ENCODE results near the gene AKAP1.

DNA sequence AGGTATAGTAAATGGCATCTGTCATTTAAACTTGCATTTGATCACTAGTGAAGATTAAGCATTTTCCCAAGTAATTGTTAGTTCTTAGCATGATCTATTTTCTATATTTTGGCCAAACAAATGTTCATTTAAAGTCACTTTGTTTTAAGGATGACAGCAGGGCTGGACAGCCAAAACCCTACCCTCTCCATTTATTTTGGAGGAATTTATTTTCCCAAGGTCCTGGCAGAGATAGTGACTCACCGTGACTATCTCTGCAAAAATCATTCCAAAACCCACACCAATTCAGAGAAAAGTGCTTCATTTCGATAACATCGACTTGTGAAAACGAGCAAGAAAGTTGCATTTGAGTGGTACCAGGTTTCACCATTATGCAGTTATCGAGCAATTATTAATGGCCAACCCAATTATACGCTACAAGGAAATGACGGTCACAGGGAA is 665 bp upstream of the AKAP1 start:
- TF ChIP-seq, protein P1, sequence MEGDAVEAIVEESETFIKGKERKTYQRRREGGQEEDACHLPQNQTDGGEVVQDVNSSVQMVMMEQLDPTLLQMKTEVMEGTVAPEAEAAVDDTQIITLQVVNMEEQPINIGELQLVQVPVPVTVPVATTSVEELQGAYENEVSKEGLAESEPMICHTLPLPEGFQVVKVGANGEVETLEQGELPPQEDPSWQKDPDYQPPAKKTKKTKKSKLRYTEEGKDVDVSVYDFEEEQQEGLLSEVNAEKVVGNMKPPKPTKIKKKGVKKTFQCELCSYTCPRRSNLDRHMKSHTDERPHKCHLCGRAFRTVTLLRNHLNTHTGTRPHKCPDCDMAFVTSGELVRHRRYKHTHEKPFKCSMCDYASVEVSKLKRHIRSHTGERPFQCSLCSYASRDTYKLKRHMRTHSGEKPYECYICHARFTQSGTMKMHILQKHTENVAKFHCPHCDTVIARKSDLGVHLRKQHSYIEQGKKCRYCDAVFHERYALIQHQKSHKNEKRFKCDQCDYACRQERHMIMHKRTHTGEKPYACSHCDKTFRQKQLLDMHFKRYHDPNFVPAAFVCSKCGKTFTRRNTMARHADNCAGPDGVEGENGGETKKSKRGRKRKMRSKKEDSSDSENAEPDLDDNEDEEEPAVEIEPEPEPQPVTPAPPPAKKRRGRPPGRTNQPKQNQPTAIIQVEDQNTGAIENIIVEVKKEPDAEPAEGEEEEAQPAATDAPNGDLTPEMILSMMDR (optimal IDR thresholded peaks at IDR 0.05 in 1 of 3, IDR thresholded peaks at IDR 0.05 in 1 of 3, conservative IDR thresholded peaks at IDR 0.05 in 1 of 3; ENCODE audit: extremely low read depth in 1 of 3, insufficient read depth in 2 of 3, low read length in 3 of 3), result no peak
- no peak for TF ChIP-seq EZH2 (IDR thresholded peaks at IDR 0.05; ENCODE audit: low read length)
